Liver (tissue), 9 donors: Measurements from ENCODE around the gene YTHDC1. TPM values are rescaled to one million over a fixed set of nuclear protein-coding genes. Genes with fewer than 3 reads are reported as not detected.

Source experiments
- DNase-seq: peaks from one replicate; pipeline ENCODE4 v3.0.0-alpha.2; 2017; ENCODE audit warnings: low spot score
- H3K27ac ChIP-seq, 2 donors: one replicate each; pipeline ENCODE4 v1.7.0; 2013; ENCODE audit warnings: inconsistent platforms in 2 of 2, low read length in 2 of 2, control low read depth in 1 of 2, low read depth in 1 of 2, mild to moderate bottlenecking in 1 of 2
- H3K27me3 ChIP-seq, 4 donors: one replicate each; pipeline versions ENCODE4 v1.6.1 to v1.7.0; 2013; ENCODE audit warnings: low read length in 3 of 4, inconsistent platforms in 1 of 4, mild to moderate bottlenecking in 1 of 4, moderate library complexity in 1 of 4; ENCODE audit not compliant: control insufficient read depth in 4 of 4, insufficient read depth in 4 of 4
- H3K36me3 ChIP-seq, 4 donors: one replicate each; pipeline versions ENCODE4 v1.6.1 to v1.7.0; 2013; ENCODE audit warnings: low read length in 3 of 4, mild to moderate bottlenecking in 3 of 4, low read depth in 1 of 4, moderate library complexity in 1 of 4; ENCODE audit not compliant: control insufficient read depth in 4 of 4, insufficient read depth in 3 of 4
- H3K4me1 ChIP-seq, 4 donors: one replicate each; pipeline versions ENCODE4 v1.6.1 to v1.7.0; 2013; ENCODE audit warnings: low read length in 3 of 4, mild to moderate bottlenecking in 3 of 4, moderate library complexity in 1 of 4; ENCODE audit not compliant: control insufficient read depth in 4 of 4, insufficient read depth in 4 of 4
- H3K4me3 ChIP-seq, 3 donors: one replicate each; pipeline versions ENCODE4 v1.6.1 to v1.7.0; 2013; ENCODE audit warnings: low read length in 3 of 3, control low read depth in 1 of 3, low read depth in 1 of 3, mild to moderate bottlenecking in 1 of 3
- H3K9ac ChIP-seq, 2 donors: one replicate each; pipeline ENCODE4 v1.7.0; 2013; ENCODE audit warnings: low read length in 2 of 2, mild to moderate bottlenecking in 2 of 2, moderate library complexity in 2 of 2, control low read depth in 1 of 2, low read depth in 1 of 2
- H3K9me3 ChIP-seq, 4 donors: one replicate each; pipeline versions ENCODE4 v1.6.1 to v1.7.0; 2013; ENCODE audit warnings: low read length in 3 of 4; ENCODE audit not compliant: control insufficient read depth in 4 of 4
- ATF3 ChIP-seq: IDR thresholded peaks from 2 replicates; pipeline ENCODE4 v1.6.1; 2016; ENCODE audit warnings: antibody characterized with exemption
- CTCF ChIP-seq: fragments of 150-350 bp; IDR thresholded peaks from 2 replicates; pipeline ENCODE4 v1.5.1; 2017; ENCODE audit warnings: improper control_type of control experiment, low read depth, low read length; ENCODE audit not compliant: missing input control
- EGR1 ChIP-seq, 2 donors: IDR thresholded peaks; 2 replicates each; pipeline ENCODE4 v1.6.1; 2016 to 2018; ENCODE audit warnings: antibody characterized with exemption in 2 of 2, low read depth in 2 of 2
- FOXA1 ChIP-seq: IDR thresholded peaks from 2 replicates; pipeline ENCODE4 v1.6.1; 2016; ENCODE audit warnings: antibody characterized with exemption
- FOXA2 ChIP-seq: IDR thresholded peaks from 2 replicates; pipeline ENCODE4 v1.6.1; 2016; ENCODE audit warnings: antibody characterized with exemption
- GABPA ChIP-seq, 2 donors: IDR thresholded peaks in 1 of 2; conservative IDR thresholded peaks in 1 of 2; 2 replicates each; pipeline ENCODE4 v1.6.1; 2016; ENCODE audit warnings: antibody characterized with exemption in 2 of 2, mild to moderate bottlenecking in 1 of 2, moderate library complexity in 1 of 2
- HNF4A ChIP-seq, 2 donors: conservative IDR thresholded peaks; 2 replicates each; pipeline ENCODE4 v1.6.1; 2016; ENCODE audit warnings: antibody characterized with exemption in 2 of 2, mild to moderate bottlenecking in 2 of 2
- HNF4G ChIP-seq: IDR thresholded peaks from 2 replicates; pipeline ENCODE4 v1.6.1; 2016; ENCODE audit warnings: antibody characterized with exemption
- JUND ChIP-seq, 2 donors: IDR thresholded peaks; 2 replicates each; pipeline ENCODE4 v1.6.1; 2016; ENCODE audit warnings: antibody characterized with exemption in 2 of 2
- MAX ChIP-seq: IDR thresholded peaks from 2 replicates; pipeline ENCODE4 v1.6.1; 2016; ENCODE audit warnings: antibody characterized with exemption
- NR2F2 ChIP-seq: IDR thresholded peaks from 2 replicates; pipeline ENCODE4 v1.6.1; 2016; ENCODE audit warnings: antibody characterized with exemption
- RAD21 ChIP-seq, 2 donors: IDR thresholded peaks; 2 replicates each; pipeline ENCODE4 v1.6.1; 2016; ENCODE audit warnings: antibody characterized with exemption in 2 of 2, mild to moderate bottlenecking in 2 of 2
- REST ChIP-seq: IDR thresholded peaks from 2 replicates; pipeline ENCODE4 v1.6.1; 2016; ENCODE audit warnings: antibody characterized with exemption, mild to moderate bottlenecking
- RXRA ChIP-seq, 2 donors: IDR thresholded peaks; 2 replicates each; pipeline ENCODE4 v1.6.1; 2017 to 2018; ENCODE audit warnings: antibody characterized with exemption in 2 of 2, mild to moderate bottlenecking in 1 of 2
- SP1 ChIP-seq: IDR thresholded peaks from 2 replicates; pipeline ENCODE4 v1.6.1; 2018; ENCODE audit warnings: antibody characterized with exemption, mild to moderate bottlenecking
- TAF1 ChIP-seq: conservative IDR thresholded peaks from 2 replicates; pipeline ENCODE4 v1.6.1; 2016; ENCODE audit warnings: antibody characterized with exemption, mild to moderate bottlenecking
- YY1 ChIP-seq: IDR thresholded peaks from 2 replicates; pipeline ENCODE4 v1.6.1; 2016; ENCODE audit warnings: antibody characterized with exemption, mild to moderate bottlenecking
- ZBTB33 ChIP-seq: IDR thresholded peaks from 2 replicates; pipeline ENCODE4 v1.6.1; 2016; ENCODE audit warnings: antibody characterized with exemption
- WGBS: extraction: QIAGEN DNeasy Blood & Tissue Kit; methylation state at CpG from one replicate; pipeline ENCODE4 v1.1.7; 2013; 5-methylcytosine and 5-hydroxymethylcytosine counted together
- polyA plus RNA-seq, 2 donors: library from polyadenylated mRNA; stranded (reverse) in 1 of 2; unstranded in 1 of 2; fragments of 200-250 nt in 1 of 2; fragments of >200 nt in 1 of 2; fragmentation: Nextera tagmentation in 1 of 2; extraction: Ambion mirVana in 1 of 2; gene quantifications; one replicate each; pipeline versions ENCODE4 v1.2.1 to v1.2.3, GENCODE V29; 2013 to 2015
- total RNA-seq, 2 donors: library from RNA; depleted of rRNA; stranded (reverse); fragments of >200 nt; gene quantifications; one replicate each; pipeline ENCODE4 v1.2.3, GENCODE V29; 2014
- donor health status: healthy.
- donor health status: healthy.
- donor health status: healthy.
- donor health status: healthy.
- donor health status: healthy.

Gene YTHDC1
- total and polyA plus RNA-seq, 4 donors = 15.5 to 30.3 (median 22.9) TPM

GRCh38 chr4:68287704-68288392 lies 62.0 kb downstream of the YTHDC1 start:
- no peak for DNase-seq
- no peak overlapping the region for H3K9ac ChIP-seq
- H3K27ac ChIP-seq = no peak overlapping the region
- H3K27me3 ChIP-seq = no peaks in the 10 kb centered on the region
- H3K36me3 ChIP-seq = no peaks in the 10 kb centered on the region
- H3K4me3 ChIP-seq = no peak overlapping the region
- WGBS = 65% methylated on average over 3 of the region's 3 CpGs
- H3K4me1 ChIP-seq = no peaks in the 10 kb centered on the region
- no peaks in the 10 kb centered on the region for H3K9me3 ChIP-seq
- no peak for TF ChIP-seq RAD21 (IDR thresholded peaks at IDR 0.05)
- no peak for TF ChIP-seq REST
- TF ChIP-seq EGR1 (IDR thresholded peaks at IDR 0.05; ENCODE audit: low read depth in 2 of 2) = no peak
- no peak for TF ChIP-seq RXRA (IDR thresholded peaks at IDR 0.05)
- no peak for TF ChIP-seq JUND (IDR thresholded peaks at IDR 0.05)
- no peak for TF ChIP-seq NR2F2
- TF ChIP-seq HNF4G = no peak
- TF ChIP-seq YY1 = no peak
- no peak for TF ChIP-seq SP1
- TF ChIP-seq ZBTB33 = no peak
- TF ChIP-seq CTCF = no peak
- TF ChIP-seq MAX = no peak
- no peak for TF ChIP-seq FOXA1
- no peak for TF ChIP-seq HNF4A (conservative IDR thresholded peaks at IDR 0.05)
- TF ChIP-seq ATF3 = no peak
- TF ChIP-seq GABPA (IDR thresholded peaks at IDR 0.05 in 1 of 2, conservative IDR thresholded peaks at IDR 0.05 in 1 of 2) = no peak
- TF ChIP-seq TAF1 = no peak
- no peak for TF ChIP-seq FOXA2
